Fibroblast of pulmonary artery (primary cell): ENCODE results near the gene ZNF268.

Source experiments
- DNase-seq: peaks from one replicate; pipeline ENCODE4 v3.0.0-alpha.2; 2010; ENCODE audit warnings: low read depth
- H3K4me3 ChIP-seq: replicated peaks from 2 replicates; pipeline ENCODE4 v1.5.1; 2011; ENCODE audit warnings: low read depth, mild to moderate bottlenecking, control low read depth, low read length, moderate library complexity
- TF ChIP-seq, protein P1 (sequence below): IDR thresholded peaks from 2 replicates; pipeline ENCODE4 v1.5.1; 2011; ENCODE audit warnings: mild to moderate bottlenecking, control low read depth, low read length, inconsistent platforms; ENCODE audit errors: missing control alignments

ZNF268 gene

DNA sequence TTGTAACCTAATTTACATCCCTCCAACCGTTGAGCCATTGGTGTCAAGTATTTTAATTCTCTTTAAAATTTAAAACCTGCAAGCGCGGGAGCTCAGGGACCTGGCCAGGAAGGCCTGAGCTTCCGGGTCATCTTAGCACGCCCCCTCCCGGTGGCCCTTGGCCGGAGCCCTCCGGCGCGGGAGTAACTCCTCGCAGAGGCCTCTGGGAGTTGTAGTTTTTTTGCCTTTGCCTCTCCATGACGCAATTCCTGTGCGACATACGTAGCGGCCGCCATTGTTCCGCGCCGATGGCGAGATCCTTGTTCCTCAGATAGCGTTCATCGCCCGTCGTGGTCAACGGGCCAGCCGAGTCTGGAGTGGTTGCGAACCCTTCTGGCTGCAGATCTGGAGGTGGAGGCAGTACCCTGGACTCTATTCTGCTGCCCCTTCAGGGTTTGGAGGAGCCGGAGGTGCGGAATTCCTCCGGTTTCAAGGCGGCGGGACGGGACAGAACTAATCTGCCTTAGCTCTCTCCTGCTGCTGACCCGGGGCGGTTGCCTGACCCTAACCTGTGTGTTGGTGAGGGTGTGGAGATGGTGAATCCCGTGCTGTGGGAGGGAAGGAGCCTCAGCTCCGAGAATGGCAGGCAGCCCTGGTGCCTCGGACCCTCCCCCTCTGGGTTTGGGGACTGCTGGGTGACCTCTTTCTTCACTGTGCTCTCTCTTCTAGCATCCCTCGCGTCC, at the start of gene ZNF268:
Gene ZNF268 (plus strand): TSS at position 258 of the 722 bp plus-strand sequence. CDS start 503 bp downstream, outside the sequence.
- peak; percentile 96 for DNase-seq
- TF ChIP-seq, protein P1, sequence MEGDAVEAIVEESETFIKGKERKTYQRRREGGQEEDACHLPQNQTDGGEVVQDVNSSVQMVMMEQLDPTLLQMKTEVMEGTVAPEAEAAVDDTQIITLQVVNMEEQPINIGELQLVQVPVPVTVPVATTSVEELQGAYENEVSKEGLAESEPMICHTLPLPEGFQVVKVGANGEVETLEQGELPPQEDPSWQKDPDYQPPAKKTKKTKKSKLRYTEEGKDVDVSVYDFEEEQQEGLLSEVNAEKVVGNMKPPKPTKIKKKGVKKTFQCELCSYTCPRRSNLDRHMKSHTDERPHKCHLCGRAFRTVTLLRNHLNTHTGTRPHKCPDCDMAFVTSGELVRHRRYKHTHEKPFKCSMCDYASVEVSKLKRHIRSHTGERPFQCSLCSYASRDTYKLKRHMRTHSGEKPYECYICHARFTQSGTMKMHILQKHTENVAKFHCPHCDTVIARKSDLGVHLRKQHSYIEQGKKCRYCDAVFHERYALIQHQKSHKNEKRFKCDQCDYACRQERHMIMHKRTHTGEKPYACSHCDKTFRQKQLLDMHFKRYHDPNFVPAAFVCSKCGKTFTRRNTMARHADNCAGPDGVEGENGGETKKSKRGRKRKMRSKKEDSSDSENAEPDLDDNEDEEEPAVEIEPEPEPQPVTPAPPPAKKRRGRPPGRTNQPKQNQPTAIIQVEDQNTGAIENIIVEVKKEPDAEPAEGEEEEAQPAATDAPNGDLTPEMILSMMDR, result peak; percentile 77
- H3K4me3 ChIP-seq, result peak within 1 kb of the TSS; percentile 99

DNA sequence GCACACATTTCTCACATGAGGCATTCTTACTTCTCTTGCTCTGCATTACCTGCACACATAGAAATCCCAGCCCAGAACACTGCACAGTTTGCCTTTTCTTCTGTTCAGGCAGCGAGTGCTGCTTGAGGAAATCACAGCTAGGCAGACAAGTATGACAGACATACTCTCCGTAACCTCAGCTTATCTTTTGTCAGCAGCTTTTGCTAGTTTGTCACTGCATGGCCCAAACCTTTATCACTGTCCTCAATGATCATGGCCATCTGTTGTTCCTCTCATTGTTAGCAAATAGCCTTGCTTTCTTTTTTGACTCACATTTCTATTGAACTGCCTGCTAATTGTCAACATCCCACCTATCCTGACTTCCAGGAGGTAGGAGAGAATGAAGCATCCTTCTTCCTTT, 45.5 kb upstream of the ZNF268 start:
- DNase-seq, result no peak
- TF ChIP-seq, protein P1, result no peak
- no peak overlapping the region for H3K4me3 ChIP-seq

- no peak overlapping the region for H3K4me3 ChIP-seq
- no peak for DNase-seq
- TF ChIP-seq, protein P1, result no peak
Measured at GRCh38 chr12:133145981-133146380, 35.3 kb upstream of the ZNF268 start.

- TF ChIP-seq, protein P1, result no peak
- no peak overlapping the region for H3K4me3 ChIP-seq
Measured at GRCh38 chr12:133156125-133156690, 25.1 kb upstream of the ZNF268 start.

DNA sequence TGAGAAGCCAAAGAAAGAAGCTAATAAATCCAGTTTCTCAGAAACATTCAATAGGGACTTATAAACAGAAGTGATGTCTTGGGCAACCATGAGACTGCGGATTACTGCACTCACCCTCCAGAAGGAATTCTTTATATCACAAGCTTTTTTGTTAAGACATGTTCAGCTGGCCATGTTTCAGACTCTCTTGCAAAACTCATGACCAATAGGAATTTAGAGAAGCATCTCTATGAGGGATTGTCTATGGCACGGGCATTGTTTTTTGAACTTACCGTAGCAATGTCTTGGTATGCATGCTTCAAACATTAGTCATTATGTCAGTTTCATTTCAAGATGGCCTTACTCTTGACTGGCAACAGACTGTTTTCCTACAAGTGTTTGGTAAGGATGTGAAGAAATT, 15.5 kb upstream of the ZNF268 start:
- H3K4me3 ChIP-seq, result no peak overlapping the region
- TF ChIP-seq, protein P1, result no peak
- DNase-seq, result no peak

More at GRCh38 chr12:133156125-133156690, 25.1 kb upstream of the ZNF268 start:
- DNase-seq, result no peak

DNA sequence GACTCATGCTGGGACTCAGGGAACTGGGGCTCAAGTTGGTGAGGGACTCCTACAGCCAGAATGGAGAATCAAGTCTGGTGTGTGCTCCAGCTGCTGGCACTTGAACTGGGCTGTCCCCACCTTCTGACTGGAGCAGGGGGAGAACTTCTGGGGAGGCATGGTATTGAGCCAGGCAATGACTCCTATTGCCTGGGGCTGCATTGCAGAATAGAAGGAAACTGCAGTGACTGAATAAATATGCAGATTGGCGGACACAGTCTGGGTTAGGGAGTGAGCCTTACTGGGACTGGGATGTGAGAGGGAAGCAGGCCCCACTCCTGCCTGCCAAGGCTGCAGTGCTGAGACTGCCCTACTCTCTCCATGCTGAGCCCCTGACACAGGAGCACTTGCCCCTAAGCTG, 8.8 kb upstream of the ZNF268 start:
- DNase-seq, result no peak
- H3K4me3 ChIP-seq, result no peak overlapping the region
- TF ChIP-seq, protein P1, result no peak
